ENCODE data around the gene TMEM163.
"Not testable (repeated sequence)": the region's sequence is repeated elsewhere in the genome, so short reads cannot be mapped to it uniquely, and the experiment has no call there.

The TMEM163 gene

DNA sequence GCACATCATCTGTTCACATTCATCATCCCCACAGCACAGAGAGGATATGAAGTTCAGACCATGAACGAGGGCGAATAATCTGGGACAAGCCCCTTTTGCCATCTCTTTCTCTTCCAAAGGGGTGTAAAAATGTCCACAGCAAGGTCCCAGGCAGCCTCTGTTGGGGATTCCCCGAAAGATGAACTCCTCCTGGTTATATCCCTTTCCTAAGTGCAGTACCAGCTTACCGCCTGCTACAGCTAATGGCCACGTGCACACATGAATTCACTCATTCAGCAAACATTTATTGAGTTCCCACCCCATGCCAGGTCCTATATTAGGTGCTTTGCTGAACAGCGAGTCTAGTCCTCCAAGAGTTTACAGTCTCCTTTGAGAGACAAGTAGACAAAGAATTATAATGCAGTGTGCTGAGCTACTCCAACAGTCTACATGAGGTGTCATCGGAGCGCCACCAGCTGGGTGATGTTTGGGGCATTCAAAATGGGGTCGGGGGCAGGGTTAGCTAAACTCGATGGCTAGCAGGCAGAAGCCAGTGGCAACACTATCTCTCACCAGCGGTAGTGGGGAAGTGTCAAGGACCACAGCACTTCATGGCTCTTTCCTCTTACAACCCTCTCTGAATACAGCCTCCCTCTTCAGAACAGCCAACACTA lies 228.9 kb downstream of the TMEM163 start:
- no peak for DNase-seq (ENCODE audit: low read depth)

DNA sequence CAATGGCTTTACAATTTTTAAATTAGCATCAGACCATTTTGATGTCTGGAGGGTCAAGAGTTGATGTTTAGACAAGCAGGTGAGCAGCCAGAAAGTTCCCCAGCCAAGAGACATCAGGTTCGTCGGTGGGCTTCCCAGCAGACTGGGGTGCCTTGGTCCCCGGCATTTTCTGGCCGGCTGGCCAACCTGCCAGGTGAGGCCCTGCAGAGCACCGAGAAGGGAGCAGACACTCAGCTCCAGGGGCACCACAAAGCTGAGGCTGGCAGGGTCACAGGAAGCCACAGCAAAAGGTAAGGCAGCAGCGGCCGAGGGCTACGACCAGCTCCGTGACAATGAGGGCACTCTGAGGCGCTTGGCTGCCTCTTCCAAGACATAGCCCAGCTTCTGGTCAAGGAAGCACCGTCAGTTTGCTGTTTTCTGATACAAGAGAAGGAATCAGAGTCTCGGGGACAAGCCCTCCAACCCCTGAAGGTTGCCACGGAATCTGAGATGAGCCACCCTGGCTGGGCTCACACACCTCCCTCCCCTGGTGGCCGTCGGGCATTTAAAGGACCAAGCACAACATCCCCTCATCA lies 235.9 kb downstream of the TMEM163 start:
- DNase-seq (ENCODE audit: low read depth): no peak

DNA sequence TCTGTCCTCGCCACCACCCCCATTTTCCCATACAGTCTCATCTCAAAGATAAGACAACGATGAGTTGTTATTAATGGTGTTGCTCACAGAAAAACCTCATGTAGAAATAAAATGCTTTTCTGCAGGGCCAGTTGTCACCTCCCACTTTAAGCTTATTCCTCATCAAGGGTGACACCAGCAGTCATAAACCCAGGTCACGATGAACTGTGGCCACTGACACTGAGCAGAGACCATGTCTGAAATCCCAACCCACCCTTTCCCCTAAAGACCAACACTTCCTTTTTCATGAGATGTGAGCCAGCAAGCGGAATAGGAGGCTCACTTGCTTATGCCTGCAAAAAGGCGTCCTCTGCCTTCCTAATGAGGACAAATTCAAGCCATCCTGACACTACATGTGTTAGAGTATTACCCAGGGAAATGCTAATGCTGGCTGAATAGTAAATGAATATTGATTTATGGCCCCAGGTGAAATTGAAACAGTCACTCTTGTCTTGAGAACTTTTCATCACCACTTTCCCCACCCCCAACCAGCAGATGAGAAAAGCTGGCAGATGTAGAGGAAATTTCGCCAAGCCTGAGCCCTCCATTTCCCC lies 236.6 kb downstream of the TMEM163 start:
- no peak for DNase-seq (ENCODE audit: low read depth)

DNA sequence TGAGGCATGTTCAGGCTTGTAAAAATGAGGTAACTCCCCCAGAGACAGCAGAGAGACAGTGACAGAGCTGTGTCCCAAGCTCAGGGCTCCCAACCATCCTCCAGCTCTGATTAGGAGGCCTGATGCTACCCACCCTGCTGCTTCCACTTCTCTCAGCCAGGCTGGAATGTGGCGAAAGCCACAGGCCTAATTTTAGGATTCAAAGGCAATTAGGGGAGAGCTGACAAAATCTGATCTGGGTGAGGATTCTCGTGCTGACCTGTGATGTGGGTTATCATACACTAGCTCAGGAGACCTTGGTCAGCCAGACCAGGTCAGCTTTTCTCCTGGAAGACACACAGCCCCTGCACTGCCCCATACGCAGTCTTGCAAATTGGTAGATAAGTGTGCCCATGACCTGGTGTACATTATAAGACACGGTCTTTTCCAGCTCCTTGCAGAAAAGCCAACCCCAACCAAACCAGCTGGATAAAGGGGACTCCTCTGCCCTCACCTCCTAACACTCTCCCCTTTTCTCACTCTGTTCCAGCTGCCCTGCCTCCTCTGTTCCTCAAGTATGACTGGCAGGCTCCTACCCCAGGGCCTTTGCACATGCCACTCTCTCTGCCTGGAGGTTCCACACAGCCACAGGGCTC lies 239.0 kb downstream of the TMEM163 start:
- DNase-seq (ENCODE audit: low read depth): no peak

DNA sequence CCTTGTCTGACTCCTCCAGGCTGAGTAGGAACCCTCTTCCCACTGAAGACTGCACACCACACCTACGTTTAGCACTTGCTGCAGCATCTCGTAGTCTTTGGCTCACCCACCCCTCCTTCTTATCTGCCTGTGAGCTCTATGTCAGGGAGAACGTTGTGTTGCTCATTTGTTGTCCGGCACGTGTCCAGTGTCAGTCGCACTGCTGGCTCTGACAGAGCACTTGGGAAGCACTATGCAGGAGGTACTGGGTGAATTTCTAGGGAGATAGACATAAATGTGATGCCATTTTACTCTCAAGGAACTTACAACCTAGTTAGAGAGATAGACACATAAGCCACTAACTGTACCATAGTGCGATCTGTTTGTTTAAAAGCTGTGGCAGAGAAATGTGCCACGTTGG lies 241.8 kb downstream of the TMEM163 start:
- DNase-seq (ENCODE audit: low read depth): not testable (repeated sequence)

DNA sequence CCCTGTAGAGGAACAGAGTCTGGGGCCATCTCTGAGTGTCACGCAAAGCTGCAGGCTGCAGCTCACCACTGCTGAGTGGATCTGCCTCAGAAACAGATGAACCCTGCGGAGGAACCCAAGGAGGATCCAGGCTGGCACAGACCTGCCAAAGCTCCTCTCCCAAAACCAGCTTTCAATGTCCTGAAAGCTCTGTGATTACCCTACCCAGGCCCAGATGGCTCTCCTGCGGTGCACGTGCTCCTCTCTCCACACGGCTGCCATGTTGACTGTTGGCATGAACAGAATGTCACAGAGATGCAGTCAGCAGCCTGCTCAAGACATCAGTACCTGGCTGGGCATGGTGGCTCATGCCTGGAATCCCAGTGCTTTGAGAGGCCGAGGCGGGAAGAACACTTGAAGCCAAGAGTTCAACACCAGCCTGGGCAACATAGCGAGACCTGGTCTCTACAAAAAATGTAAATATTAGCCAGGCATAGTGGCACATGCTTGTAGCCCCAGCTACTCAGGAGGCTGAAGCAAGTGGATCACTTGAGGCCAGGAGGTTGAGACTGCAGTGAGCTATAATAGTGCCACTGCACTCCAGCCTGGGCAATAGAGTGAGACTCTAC lies 248.1 kb downstream of the TMEM163 start:
- no peak for DNase-seq (ENCODE audit: low read depth)

DNA sequence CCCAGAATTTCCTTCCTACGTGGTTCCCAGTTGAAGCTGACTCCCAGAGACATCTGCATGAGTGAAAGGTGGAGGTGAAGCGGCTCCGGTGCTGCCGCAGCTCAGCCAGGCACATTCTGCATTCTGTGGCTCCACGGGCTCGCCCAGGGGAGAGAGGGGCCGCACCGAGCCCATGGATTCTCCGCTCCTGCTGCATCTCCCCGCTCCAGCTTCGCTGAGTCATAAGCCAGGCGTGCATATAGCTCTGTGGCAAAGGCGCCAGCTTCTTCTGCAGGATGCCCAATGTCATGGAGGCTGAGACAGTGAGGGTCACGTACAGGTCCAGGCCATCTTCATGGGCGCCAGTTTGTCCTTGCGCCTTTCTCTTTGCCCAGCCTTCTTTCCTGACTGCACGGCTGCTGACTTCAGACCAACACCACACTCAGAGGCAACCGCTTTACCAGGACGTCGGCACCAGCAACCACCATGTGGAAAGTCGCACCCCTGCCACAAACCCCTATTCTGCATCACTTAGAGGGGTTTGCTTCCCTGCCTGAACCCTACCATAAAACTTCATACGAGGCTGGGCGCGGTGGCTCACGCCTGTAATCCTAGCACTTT lies 249.2 kb downstream of the TMEM163 start:
- DNase-seq (ENCODE audit: low read depth): no peak

DNA sequence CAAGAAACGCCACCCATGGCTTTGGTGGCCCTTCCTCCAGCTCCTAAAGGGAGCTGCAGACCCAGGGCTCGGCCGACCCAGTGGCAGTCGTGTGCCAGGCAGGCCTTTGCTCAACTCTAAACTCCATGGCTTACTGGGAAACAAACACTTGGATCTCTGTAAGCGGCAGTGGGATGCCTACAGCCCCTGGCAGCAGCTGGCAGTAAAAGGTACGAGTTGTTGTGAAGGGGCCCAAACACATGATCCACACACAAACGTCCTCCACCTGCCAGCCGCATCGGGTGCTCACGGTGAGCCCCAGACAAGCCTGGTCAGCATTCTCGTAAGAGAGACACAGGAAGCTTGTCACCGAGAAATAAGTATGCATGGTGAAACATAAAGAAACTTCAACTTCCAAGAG lies 250.0 kb downstream of the TMEM163 start:
- no peak for DNase-seq (ENCODE audit: low read depth)

DNA sequence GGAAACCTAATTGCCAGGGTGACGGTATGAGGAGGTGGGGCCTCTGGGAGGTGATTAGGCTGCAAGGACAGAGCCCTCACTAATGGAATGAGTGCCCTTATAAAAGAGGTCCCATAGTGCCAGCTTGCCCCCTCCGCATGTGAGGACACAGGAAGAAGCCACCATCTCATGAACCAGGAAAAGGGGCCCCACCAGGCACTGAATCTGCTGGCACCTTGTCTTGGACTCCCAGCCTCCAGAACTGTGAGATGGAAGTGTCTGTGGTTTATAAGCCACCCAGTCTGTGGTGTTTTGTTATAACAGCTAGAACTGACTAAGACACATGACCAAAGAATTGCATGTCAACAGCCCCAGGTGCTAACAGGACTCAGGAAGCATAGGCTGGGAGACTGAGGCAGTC lies 250.6 kb downstream of the TMEM163 start:
- DNase-seq (ENCODE audit: low read depth): no peak

DNA sequence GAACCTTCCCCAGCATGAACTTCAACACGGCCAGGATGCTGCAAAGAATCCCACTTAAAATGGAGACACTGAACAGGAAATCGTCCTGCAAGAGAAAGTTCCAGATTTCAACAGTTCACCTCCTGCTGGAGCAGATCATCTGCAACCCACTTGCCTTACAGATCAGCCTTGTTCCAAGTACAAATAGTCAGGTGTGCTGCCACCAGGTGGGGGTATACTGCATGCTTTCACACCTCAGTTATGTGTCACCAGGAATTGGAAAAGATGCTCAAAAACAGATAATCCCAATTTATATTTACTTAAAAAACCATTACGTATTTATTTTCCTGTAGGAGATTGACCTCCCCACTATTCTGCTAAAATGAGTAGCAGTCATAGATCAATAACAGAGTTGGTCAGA lies 252.7 kb downstream of the TMEM163 start:
- no peak for DNase-seq (ENCODE audit: low read depth)

DNA sequence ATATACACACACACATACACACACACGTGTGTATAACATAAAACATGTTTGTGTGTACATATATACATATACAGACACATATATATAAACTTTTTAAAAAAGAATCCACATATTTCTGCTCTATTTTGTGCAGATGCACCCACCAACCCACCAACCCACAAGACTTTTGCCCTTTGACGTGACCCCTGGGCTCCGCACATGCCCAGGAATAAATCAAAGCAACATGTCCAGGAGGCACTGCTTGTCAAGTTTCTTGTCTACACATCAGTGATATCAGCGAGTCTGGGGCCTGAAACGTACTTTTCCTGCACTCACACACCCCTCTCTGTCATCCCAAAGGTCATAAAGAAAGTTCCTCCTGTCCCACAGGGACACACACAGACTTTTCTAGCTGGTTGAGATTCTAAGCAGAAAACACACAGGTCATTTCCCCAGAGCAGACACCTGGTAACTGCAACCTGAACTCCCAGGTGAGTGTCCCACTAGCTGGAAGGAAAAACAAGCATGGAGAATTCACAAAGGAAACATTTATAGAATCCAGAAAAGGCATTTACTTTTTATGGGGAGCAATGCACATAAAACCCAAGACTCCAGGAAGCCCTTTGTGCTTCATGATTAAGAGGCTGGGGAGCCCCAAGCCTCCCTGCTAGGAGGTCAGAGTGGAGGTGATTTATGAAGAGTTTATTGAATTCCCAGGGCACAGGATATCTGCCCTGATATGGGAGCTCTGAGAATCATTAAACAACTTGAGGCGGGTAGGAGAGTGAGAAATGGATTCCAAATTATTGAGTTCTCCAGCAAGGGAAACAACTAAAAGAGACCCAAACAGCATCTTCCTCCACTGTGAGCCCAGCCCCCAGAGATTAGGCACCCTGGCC lies 253.3 kb downstream of the TMEM163 start:
- DNase-seq (ENCODE audit: low read depth): no peak

DNA sequence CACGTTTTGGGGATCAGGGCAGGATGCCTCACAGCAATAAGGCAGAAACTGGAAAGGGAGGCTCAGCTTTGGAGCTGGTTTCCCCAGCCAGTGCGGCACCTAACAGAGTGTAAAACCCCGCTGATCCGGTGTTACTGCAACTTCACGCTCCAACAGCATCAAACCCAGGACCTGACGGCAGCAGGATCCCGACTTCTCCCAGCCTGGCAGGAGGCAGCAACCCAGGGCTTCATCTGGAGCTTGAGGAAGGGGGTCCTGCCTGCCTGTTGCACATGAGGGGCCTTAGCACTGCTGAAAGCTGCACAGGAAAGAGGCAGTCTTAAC lies 255.1 kb downstream of the TMEM163 start:
- no peak for DNase-seq (ENCODE audit: low read depth)

DNA sequence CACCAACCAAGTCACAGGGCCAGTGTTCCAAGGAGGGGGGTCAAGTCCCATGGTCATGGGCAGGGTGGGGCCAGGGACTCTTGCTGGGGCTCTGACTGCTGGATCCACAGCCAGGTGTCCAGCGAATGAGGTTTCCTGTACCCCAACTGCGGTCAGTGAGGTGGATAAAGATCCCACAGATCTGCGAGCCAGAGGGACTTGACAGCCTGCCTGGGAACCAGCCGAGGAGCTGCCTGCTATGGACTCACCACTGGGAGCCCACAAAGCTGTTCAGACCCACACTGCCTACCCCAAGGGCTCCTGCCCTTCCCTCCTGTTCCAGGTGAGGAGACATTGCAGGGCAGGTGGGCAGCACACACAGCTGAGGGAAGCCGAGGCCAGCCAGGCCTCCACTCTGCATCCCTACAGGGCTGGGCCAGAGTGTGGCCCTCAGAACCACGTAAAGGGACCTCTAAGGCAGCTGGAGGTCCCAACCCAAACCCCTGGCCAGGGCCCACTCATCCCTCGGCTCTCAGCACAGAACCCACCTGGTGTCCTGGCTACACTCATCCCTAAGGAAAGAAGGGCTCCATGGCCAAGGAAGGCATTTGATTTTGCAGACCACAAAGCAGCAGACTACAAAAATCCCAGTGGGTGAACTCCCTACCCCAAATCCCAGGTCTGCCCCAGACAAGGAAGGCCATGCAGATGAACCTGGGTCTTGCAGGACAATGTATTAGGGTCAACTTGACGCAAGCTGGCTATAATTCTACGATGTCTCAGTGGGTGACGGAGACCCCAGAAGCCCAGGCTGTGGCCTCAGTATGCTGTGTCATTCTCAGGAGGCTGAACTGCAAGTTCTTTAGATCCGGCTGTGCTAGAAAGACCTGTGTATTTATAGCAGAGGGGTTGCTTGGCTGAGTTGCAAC lies 255.8 kb downstream of the TMEM163 start:
- no peak for DNase-seq (ENCODE audit: low read depth)

DNA sequence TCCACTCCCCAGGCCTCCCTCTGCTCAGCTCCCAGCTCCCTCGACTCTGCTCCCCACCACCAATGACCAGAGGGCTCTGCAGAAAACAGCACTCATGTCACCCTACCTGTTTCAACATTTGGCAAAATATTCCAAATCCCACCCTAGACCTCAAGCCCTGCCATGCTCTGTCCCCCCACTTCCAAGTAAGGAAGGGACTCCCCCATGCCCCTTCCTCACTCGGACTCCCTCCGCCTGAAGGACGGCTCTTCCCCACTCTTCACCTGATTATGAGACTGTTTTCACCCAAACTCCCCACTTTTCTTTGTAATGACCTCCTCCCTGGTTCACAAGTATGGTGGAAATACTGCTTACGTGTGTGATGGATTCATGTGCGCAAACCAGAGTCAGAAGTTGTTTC lies 256.5 kb downstream of the TMEM163 start:
- no peak for DNase-seq (ENCODE audit: low read depth)

DNA sequence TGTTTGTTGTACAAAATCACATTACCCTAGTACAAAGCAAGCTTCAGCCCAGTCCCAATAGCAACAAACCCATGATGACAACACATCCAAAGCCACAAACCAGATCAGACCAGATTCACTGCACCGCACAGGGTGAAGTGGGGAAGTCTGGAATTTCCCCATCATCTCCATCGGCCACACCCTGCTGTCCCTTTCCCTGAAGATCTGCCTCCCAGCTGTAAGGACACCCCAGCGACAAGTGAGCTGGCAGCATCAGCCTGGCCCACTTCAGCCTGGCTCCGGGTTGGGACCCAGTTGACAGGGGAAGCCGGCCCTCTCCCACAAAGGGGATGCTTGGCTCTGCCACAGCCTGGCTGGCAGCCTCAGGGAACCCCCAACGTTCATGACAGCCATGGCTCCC lies 257.3 kb downstream of the TMEM163 start:
- peak; percentile 16 for DNase-seq (ENCODE audit: low read depth)

DNA sequence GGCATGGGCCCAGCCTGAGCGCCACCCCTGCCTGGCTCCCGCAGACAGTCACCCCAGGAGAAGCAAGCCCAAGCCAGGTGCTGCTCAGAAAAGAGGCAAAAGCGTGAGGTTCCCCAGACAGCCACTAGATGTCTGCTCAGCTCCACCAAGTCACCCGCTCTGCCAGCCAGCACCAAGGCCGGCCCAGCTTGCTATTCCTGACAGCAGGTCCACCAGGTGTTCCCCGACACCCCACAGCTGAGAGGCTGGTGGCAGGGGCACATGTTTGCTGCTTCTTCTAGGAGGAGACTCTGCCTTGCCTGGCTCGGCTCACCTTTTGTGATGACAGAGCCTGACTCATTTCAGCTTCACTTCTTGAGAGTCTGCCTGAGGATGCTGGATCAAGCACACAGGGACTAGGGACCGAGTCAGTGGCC lies 258.2 kb downstream of the TMEM163 start:
- DNase-seq (ENCODE audit: low read depth): peak; percentile 51

DNA sequence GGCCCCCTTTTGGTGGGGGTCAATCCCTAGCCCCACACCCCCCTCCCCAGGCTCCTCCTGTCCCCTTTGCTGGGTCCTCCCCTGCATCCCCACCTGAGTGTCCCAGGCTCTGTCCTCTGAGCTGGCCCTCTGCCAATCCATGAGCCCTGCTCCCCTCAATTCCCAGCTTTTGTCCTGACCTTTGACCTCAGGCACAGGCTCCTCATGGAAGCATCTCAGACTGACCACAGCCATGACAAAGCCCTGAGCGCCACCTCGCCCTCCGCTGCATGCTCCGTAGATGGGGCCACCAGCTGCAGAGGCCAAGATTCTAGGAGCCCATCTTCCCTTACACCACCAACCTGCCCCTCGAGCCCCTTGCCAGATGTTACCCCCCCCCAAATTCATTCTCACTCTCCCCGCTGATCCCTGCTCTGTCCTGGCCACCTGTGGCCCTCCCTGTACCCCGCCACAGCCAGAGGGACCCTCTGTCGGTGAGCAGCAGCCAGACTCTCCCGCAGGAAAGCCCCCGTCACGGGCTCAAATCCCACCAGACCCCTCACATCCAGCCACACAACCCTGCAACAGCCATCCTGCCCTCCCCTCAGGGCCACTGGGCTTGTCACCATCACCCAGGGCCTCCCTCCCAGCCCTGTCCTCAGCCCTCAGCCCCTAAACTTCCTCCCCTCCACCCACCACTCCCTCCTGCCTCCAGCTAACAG lies 258.9 kb downstream of the TMEM163 start:
- no peak for DNase-seq (ENCODE audit: low read depth)

DNA sequence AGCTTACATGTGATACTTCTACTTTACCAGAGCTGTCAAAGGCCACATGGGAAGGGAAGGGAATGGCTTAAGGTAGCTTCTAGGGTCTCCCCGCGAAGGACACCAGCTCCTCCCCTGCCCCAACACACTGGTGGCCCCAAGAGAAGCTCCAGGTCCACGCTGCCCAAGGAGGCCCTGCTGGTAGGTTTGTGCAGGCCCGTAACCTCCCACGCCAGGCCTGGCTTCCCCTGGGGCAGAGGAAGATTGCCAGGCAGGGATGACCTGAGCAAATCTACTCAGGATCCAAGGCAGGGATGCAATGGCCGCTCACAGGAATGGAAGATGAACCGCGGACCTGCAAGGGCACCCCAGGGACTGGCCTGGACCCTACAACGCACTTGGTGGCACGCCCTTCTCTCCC lies 259.9 kb downstream of the TMEM163 start:
- no peak for DNase-seq (ENCODE audit: low read depth)

DNA sequence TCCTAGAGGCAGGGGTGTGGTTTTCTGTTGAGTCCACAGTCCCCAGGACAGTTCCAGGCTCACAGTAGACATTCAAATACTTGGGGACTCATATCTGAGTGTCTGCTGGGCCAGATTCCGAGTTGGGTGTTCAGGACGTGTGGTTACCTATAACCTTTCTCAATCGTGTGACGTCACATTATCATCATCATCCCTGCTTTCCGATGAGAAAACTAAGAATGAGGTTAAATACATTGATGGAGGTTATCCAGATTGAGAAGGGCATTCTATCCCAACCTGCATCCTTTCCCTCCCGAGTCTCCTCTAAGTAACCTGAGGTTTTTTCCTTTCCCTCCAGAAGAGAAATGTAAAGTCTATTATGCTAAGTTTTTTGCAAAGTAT lies 260.3 kb downstream of the TMEM163 start:
- no peak for DNase-seq (ENCODE audit: low read depth)
